ENCODE results near the gene MAN1B1. TPM values are rescaled to one million over a fixed set of nuclear protein-coding genes. Genes with fewer than 3 reads are reported as not detected.

Gene MAN1B1
- polyA plus RNA-seq, 2 of the 4 experiments (the other 2 are of a cell fraction): 31.7 to 48.6 TPM

GRCh38 chr9:137057545-137057944 is 29.2 kb upstream of the MAN1B1 start:
- peaks cover 56% of the 10 kb centered on the region for H3K4me1 ChIP-seq
- TF ChIP-seq CHD2 (IDR thresholded peaks at IDR 0.05; ENCODE audit: low read length, partially characterized antibody) (no peak), KDM1A (IDR thresholded peaks at IDR 0.05; ENCODE audit: low read depth) (no peak), JUN (IDR thresholded peaks at IDR 0.05) (no peak), SREBF2 (IDR thresholded peaks at IDR 0.05) (no peak), ZC3H11A (IDR thresholded peaks at IDR 0.05) (no peak), PHF8 (IDR thresholded peaks at IDR 0.05; ENCODE audit: borderline replicate concordance, low read depth) (no peak), CTCF (IDR thresholded peaks at IDR 0.05) (no peak), EP300 (IDR thresholded peaks at IDR 0.05) (no peak), MYC (IDR thresholded peaks at IDR 0.05; ENCODE audit: borderline replicate concordance, low read length) (no peak), MAZ (IDR thresholded peaks at IDR 0.05; ENCODE audit: borderline replicate concordance, low read depth, low read length) (no peak), EHMT2 (IDR thresholded peaks at IDR 0.05; ENCODE audit: low read depth) (no peak), RARB (CRISPR knock-in tag; IDR thresholded peaks at IDR 0.05) (no peak)
- TF ChIP-seq, protein P1, sequence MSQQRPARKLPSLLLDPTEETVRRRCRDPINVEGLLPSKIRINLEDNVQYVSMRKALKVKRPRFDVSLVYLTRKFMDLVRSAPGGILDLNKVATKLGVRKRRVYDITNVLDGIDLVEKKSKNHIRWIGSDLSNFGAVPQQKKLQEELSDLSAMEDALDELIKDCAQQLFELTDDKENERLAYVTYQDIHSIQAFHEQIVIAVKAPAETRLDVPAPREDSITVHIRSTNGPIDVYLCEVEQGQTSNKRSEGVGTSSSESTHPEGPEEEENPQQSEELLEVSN (IDR thresholded peaks at IDR 0.05; ENCODE audit: borderline replicate concordance, low read depth): no peak
- TF ChIP-seq, protein P2, sequence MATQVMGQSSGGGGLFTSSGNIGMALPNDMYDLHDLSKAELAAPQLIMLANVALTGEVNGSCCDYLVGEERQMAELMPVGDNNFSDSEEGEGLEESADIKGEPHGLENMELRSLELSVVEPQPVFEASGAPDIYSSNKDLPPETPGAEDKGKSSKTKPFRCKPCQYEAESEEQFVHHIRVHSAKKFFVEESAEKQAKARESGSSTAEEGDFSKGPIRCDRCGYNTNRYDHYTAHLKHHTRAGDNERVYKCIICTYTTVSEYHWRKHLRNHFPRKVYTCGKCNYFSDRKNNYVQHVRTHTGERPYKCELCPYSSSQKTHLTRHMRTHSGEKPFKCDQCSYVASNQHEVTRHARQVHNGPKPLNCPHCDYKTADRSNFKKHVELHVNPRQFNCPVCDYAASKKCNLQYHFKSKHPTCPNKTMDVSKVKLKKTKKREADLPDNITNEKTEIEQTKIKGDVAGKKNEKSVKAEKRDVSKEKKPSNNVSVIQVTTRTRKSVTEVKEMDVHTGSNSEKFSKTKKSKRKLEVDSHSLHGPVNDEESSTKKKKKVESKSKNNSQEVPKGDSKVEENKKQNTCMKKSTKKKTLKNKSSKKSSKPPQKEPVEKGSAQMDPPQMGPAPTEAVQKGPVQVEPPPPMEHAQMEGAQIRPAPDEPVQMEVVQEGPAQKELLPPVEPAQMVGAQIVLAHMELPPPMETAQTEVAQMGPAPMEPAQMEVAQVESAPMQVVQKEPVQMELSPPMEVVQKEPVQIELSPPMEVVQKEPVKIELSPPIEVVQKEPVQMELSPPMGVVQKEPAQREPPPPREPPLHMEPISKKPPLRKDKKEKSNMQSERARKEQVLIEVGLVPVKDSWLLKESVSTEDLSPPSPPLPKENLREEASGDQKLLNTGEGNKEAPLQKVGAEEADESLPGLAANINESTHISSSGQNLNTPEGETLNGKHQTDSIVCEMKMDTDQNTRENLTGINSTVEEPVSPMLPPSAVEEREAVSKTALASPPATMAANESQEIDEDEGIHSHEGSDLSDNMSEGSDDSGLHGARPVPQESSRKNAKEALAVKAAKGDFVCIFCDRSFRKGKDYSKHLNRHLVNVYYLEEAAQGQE (IDR thresholded peaks at IDR 0.05): no peak
- DNase-seq (ENCODE audit: low read depth in 1 of 2, low spot score in 1 of 2): no peak
- H3K27ac ChIP-seq: peak overlapping the region; percentile 17 to 79; a peak in 3 of 6 replicates
- no peak for ATAC-seq
- no peak overlapping the region for H3K4me3 ChIP-seq
- 54% methylated on average over 16 of the region's 16 CpGs for WGBS (ENCODE audit: missing lambda C conversion rate)
- ChIA-PET CTCF (interaction anchor here (1.2 to 19.2 kb wide), 6 partner anchors 4 to 179 kb away, joined by 3 to 656 read pairs (median 10); partner anchors contain the start of genes ENTPD2, NPDC1 and SAPCD2), POLR2A (no interaction called here)
- H3K4me2 ChIP-seq: peak overlapping the region; percentile 62
- no peaks in the 10 kb centered on the region for H3K9me3 ChIP-seq
- FAIRE-seq: no peak

DNA sequence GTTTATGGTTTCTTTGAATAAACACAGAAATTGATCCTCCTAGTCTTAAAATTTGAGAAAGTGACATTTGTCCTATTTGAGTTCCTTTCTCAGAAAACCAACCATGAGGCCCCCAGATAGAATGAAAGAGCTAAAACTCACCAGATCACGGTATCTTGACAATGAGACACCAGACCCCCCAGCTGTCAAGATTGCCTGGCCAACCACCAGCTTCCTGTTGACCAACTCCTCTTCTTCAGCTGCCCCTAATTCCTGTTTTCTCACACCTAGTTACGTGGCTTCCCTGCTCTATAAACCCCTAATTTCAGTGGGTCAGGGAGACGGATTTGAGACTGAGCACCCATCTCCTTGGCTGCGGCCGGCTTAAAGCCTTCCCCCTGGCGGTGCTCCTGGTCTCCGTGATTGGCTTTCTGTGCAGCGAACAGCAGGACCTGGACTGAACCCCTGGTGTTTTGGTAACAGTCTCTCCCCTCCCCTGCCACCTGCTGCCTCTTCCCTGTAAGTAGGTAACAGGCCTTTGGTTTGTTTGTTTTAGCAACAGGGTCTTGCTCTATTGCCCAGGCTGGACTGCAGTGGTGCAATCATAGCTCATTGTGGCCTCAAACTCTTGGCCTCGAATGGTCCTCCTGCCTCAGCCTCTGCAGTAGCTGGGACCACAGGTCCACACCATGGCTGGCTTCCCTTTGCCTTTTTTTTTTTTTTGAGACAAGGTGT is 28.1 kb upstream of the MAN1B1 start:
- TF ChIP-seq MAFK (IDR thresholded peaks at IDR 0.05; ENCODE audit: partially characterized antibody) (no peak), USF2 (IDR thresholded peaks at IDR 0.05) (no peak), TP53 (CRISPR knock-in tag; IDR thresholded peaks at IDR 0.05) (no peak), HDAC2 (IDR thresholded peaks at IDR 0.05) (no peak), CBX2 (IDR thresholded peaks at IDR 0.05; ENCODE audit: borderline replicate concordance, low read depth) (no peak), ZNF302 (CRISPR knock-in tag; IDR thresholded peaks at IDR 0.05) (no peak), JUNB (IDR thresholded peaks at IDR 0.05) (no peak), JUN (IDR thresholded peaks at IDR 0.05) (no peak)
- TF ChIP-seq, protein P3, sequence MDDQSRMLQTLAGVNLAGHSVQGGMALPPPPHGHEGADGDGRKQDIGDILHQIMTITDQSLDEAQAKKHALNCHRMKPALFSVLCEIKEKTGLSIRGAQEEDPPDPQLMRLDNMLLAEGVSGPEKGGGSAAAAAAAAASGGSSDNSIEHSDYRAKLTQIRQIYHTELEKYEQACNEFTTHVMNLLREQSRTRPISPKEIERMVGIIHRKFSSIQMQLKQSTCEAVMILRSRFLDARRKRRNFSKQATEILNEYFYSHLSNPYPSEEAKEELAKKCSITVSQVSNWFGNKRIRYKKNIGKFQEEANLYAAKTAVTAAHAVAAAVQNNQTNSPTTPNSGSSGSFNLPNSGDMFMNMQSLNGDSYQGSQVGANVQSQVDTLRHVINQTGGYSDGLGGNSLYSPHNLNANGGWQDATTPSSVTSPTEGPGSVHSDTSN (IDR thresholded peaks at IDR 0.05): no peak
- TF ChIP-seq, protein P4, sequence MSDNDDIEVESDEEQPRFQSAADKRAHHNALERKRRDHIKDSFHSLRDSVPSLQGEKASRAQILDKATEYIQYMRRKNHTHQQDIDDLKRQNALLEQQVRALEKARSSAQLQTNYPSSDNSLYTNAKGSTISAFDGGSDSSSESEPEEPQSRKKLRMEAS (IDR thresholded peaks at IDR 0.05): no peak
- TF ChIP-seq, protein P1 (IDR thresholded peaks at IDR 0.05; ENCODE audit: borderline replicate concordance, low read depth): no peak
- Histone ChIP-seq H3K4me1 (peaks cover 48% of the 10 kb centered on the region), H3K9me3 (no peaks in the 10 kb centered on the region), H3K4me3 (no peak overlapping the region), H3K27ac (peak overlapping the region in 1 of 2 experiments; percentile 79; a peak in 1 of 6 replicates), H3K4me2 (peak overlapping the region; percentile 62; the same call in 1 of the 3 replicates)
- CTCF ChIA-PET: interaction anchor here (1.2 to 19.2 kb wide), 7 partner anchors 5 to 178 kb away, joined by 3 to 656 read pairs (median 12); partner anchors contain the start of genes ENTPD2, NPDC1 and SAPCD2
- DNase-seq (ENCODE audit: low read depth in 1 of 2, low spot score in 1 of 2) (no peak), FAIRE-seq (no peak), ATAC-seq (no peak)
- POLR2A ChIA-PET: interaction anchor here (0.6 to 1.3 kb wide), 2 partner anchors 12 to 121 kb away, joined by 3 to 8 read pairs; partner anchors contain the start of gene SAPCD2
- 90% methylated on average over 7 of the region's 9 CpGs for WGBS (ENCODE audit: missing lambda C conversion rate)
